Adrenal gland (tissue), 12 donors: Measurements from ENCODE around the gene GPHN. TPM values are rescaled to one million over a fixed set of nuclear protein-coding genes. Genes with fewer than 3 reads are reported as not detected.

Experiments
- DNase-seq, 7 donors: peaks; one replicate each; pipeline ENCODE4 v3.0.0-alpha.2; 2019 to 2020
- H3K27ac ChIP-seq, 5 donors: fragments of 200-600 bp; sonication (generic) in 4 of 5; 1 replicate in 3 of 5; 2 replicates in 2 of 5; pipeline versions ENCODE4 v1.5.1 to v1.8.0; 2016 to 2020; ENCODE audit warnings: mild to moderate bottlenecking in 1 of 5
- H3K27me3 ChIP-seq: fragments of 200-600 bp; 2 replicates; pipeline ENCODE4 v1.8.0; 2021
- H3K36me3 ChIP-seq, 2 donors: fragments of 200-600 bp; replicated peaks in 1 of 2; 1 replicate in 1 of 2; 2 replicates in 1 of 2; pipeline versions ENCODE4 v1.5.1 to v1.8.0; 2018 to 2022
- H3K4me1 ChIP-seq, 2 donors: fragments of 200-600 bp; replicated peaks in 1 of 2; 1 replicate in 1 of 2; 2 replicates in 1 of 2; pipeline versions ENCODE4 v1.5.1 to v1.8.0; 2018 to 2021
- H3K4me3 ChIP-seq, 4 donors: fragments of 200-600 bp; sonication (generic) in 3 of 4; one replicate each; pipeline ENCODE4 v1.5.1; 2016 to 2018
- H3K9me3 ChIP-seq, 3 donors: fragments of 200-600 bp; sonication (generic) in 1 of 3; replicated peaks in 1 of 3; 1 replicate in 2 of 3; 2 replicates in 1 of 3; pipeline versions ENCODE4 v1.5.1 to v1.8.0; 2016 to 2021
- CTCF ChIP-seq, 6 experiments: fragments of 450-650 bp in 4 of 6; fragments of 200-600 bp in 2 of 6; sonication (generic) in 1 of 6; IDR thresholded peaks; 1 replicate in 5 of 6; 2 replicates in 1 of 6; pipeline versions ENCODE4 v1.5.1 to v1.8.0; 2016 to 2021; ENCODE audit warnings: antibody characterized with exemption in 6 of 6, mild to moderate bottlenecking in 2 of 6, moderate library complexity in 1 of 6
- POLR2A ChIP-seq, 2 donors: fragments of 450-650 bp; IDR thresholded peaks; one replicate each; pipeline ENCODE4 v1.6.1; 2017; ENCODE audit warnings: antibody characterized with exemption in 2 of 2, mild to moderate bottlenecking in 2 of 2, moderate library complexity in 1 of 2
- WGBS, 4 donors: extraction: QIAGEN DNeasy Blood & Tissue Kit in 2 of 4; methylation state at CpG; one replicate each; pipeline versions ENCODE4 v1.1.5 to v1.1.7; 2013 to 2017; 5-methylcytosine and 5-hydroxymethylcytosine counted together
- intact Hi-C, 2 donors: fragments of 100-400 bp; cut with DNase I; formaldehyde crosslinking; loops; one replicate each; pipeline versions ENCODE4 v1.14.1 to v1.15.0; 2022 to 2023
- polyA plus RNA-seq, 3 donors: library from polyadenylated mRNA; stranded (reverse); fragments of 200-250 nt in 2 of 3; fragments of 350-450 nt in 1 of 3; fragmentation: Illumina TruSeq in 1 of 3; extraction: RNeasy Lipid Tissue Mini Kit (QIAGEN cat#74804) in 1 of 3; gene quantifications; one replicate each; pipeline ENCODE4 v1.2.3, GENCODE V29; 2013 to 2014
- total RNA-seq, 9 donors: library from RNA; depleted of rRNA in 4 of 9; stranded (reverse); fragments of >200 nt in 4 of 9; fragments of 120-200 nt in 1 of 9; fragmentation: NEBNext Ultra II Directional in 1 of 9; extraction: Animal tissue kit (Norgen Biotek cat#: 25700) in 1 of 9; gene quantifications; one replicate each; pipeline versions ENCODE4 v1.1.0 to v1.2.4, GENCODE V29; 2013 to 2023
- donor health status: healthy with polysubstance abuse.
- donor health status: Bipolar disorder and iron deficiency.
- donor health status: DM: yes; HTN: yes; CAD: no.
- donor health status: DM: no; HTN: no; CAD: no.
- donor health status: DM: no; HTN: no; CAD: no.
- donor health status: DM: yes; HTN: yes; CAD: no.

GPHN gene
- total and polyA plus RNA-seq, 12 donors, result 12.5 to 41.0 (median 24.0) TPM

DNA sequence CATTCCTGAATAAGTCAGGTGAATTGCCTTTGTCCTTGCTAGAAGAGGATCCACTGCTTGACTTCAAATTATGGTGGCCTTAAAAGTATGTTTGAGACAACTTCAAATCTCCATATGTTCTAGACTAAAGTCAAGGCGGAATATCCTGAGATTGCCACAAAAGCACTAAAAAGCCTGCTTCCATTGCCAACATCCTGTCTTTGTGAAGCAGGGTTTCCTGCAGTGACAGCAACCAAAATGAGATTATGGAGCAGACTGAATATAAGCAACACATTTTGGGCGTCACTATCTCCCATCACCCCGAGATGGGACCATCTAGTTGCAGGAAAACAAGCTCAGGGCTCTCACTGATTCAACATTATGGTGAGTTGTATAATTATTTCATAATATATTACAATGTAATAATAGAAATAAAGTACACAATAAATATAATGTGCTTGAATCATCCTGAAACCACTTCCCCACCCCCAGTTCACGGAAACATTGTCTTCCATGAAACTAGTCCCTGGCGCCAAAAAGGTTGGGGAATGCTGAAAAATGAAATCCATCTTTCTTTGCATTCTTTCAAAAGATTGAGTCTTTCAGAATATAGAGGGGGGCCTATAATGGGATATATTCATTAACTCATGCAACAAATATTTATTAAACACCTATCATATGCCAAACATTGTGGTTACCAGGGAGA lies 143.7 kb downstream of the GPHN start:
- 84 to 91% (median 87%) methylated on average over 5 of the region's 5 CpGs for WGBS, 4 donors
- H3K4me1 ChIP-seq, result no peaks in the 10 kb centered on the region
- intact Hi-C loops, result no loop called here

DNA sequence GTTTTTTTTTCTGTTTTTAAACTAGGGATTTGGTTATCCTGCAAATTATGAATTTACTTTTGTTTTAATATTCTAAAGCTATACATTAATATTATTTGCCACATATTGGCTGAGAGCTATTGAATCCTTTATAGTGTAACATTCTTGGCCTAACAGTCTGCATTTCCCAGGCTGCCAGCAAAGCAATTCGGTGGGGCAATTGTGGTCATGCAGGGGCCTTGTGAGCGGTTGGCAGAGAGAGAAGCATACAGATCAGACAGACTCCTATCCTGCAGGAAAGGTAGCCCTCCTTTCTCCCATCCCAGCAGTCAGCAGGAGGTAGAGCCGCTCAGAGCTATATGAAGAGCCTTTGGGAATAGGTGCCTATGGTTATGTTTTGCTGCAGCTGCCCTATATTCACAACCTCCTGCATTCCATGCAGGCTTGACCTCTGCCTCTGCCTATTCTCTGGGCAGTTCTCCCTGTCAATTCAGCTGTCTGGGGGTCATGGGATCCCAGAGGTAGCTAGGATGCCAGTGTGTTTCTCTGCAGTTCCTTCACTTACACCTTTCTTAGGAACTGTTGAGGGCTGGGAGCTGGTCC lies 144.7 kb downstream of the GPHN start:
- WGBS, 4 donors, result 82 to 89% (median 87%) methylated on average over 3 of the region's 3 CpGs
- Histone ChIP-seq H3K4me3 (no peak overlapping the region), H3K36me3 (no peaks in the 10 kb centered on the region), H3K9me3 (peaks cover 0 to 8% (median 0%) of the 10 kb centered on the region in 3 donors), H3K27ac (no peak overlapping the region), H3K27me3 (no peaks in the 10 kb centered on the region), H3K4me1 (no peaks in the 10 kb centered on the region)
- TF ChIP-seq CTCF (IDR thresholded peaks at IDR 0.05) (no peak), POLR2A (IDR thresholded peaks at IDR 0.05) (no peak)
- no peak for DNase-seq
- intact Hi-C loops, result no loop called here

More for the DNA sequence above, 143.7 kb downstream of the GPHN start:
- Histone ChIP-seq H3K9me3 (no peaks in the 10 kb centered on the region), H3K36me3 (no peaks in the 10 kb centered on the region), H3K4me3 (no peak overlapping the region), H3K27me3 (no peaks in the 10 kb centered on the region), H3K27ac (no peak overlapping the region)
- TF ChIP-seq POLR2A (IDR thresholded peaks at IDR 0.05) (no peak), CTCF (IDR thresholded peaks at IDR 0.05) (no peak)
- DNase-seq, result no peak

GRCh38 chr14:66657780-66658179 lies 149.8 kb downstream of the GPHN start:
- H3K4me1 ChIP-seq, result no peaks in the 10 kb centered on the region
- DNase-seq, result no peak
- 79 to 96% (median 95%) methylated on average over 3 of the region's 3 CpGs for WGBS, 4 donors
- no peak for TF ChIP-seq CTCF (IDR thresholded peaks at IDR 0.05)
- no peak for TF ChIP-seq POLR2A (IDR thresholded peaks at IDR 0.05)
- intact Hi-C loops, result no loop called here
- H3K27ac ChIP-seq, result no peak overlapping the region
- no peak overlapping the region for H3K4me3 ChIP-seq
- no peaks in the 10 kb centered on the region for H3K36me3 ChIP-seq
- H3K27me3 ChIP-seq, result no peaks in the 10 kb centered on the region
- peaks cover 0 to 13% (median 0%) of the 10 kb centered on the region in 3 donors for H3K9me3 ChIP-seq

GRCh38 chr14:66662374-66662773 lies 154.4 kb downstream of the GPHN start:
- peaks cover 0 to 7% (median 0%) of the 10 kb centered on the region in 3 donors for H3K9me3 ChIP-seq
- H3K4me3 ChIP-seq, result no peak overlapping the region
- H3K27ac ChIP-seq, result no peak overlapping the region
- H3K4me1 ChIP-seq, result no peaks in the 10 kb centered on the region
- peak in 2 of 7 donors; percentile 13 to 24 for DNase-seq
- no peaks in the 10 kb centered on the region for H3K27me3 ChIP-seq
- intact Hi-C loops, result no loop called here
- H3K36me3 ChIP-seq, result no peaks in the 10 kb centered on the region
- WGBS, 4 donors, result 70 to 73% (median 71%) methylated on average over 4 of the region's 4 CpGs
- peak in 5 of 6 experiments; percentile 11 to 43 (median 36) for TF ChIP-seq CTCF (IDR thresholded peaks at IDR 0.05)
- no peak for TF ChIP-seq POLR2A (IDR thresholded peaks at IDR 0.05)
